PC-3 (cell line): Measurements from ENCODE around the gene DNA2. TPM values are rescaled to one million over a fixed set of nuclear protein-coding genes. Genes with fewer than 3 reads are reported as not detected.
A peak's percentile ranks its signal among the peaks of the same experiment; 100 is the strongest.

ENCODE experiments used
- ATAC-seq: fragments of 200-7000 bp; cut with Tn5 transposase; 2 replicates; pipeline ENCODE4 v1.9.1; 2020; ENCODE audit warnings: mild to moderate bottlenecking, moderate library complexity
- BruUV-seq: library from RNA; stranded (reverse); fragments of 400-500 nt; replicated peaks from 2 replicates; lab custom pipeline; 2021; lab: Mats Ljungman, UMichigan
- CTCF ChIA-PET: fragments of 300-600 bp; sonication (Branson Sonifier 250); formaldehyde crosslinking; loops from one replicate; lab custom pipeline; 2022; ENCODE audit warnings: antibody characterized with exemption; lab: Charles Lee
- POLR2A ChIA-PET: fragments of 300-600 bp; sonication (Branson Sonifier 250); formaldehyde crosslinking; loops from one replicate; lab custom pipeline; 2022; ENCODE audit warnings: antibody characterized with exemption; ENCODE audit not compliant: unreplicated experiment; lab: Charles Lee
- DNase-seq: peaks from one replicate; pipeline ENCODE4 v3.0.0-alpha.2; 2015
- H2AFZ ChIP-seq: fragments of 300-600 bp; sonication (generic); 2 replicates; pipeline ENCODE4 v1.6.0; 2016; ENCODE audit warnings: antibody characterized with exemption, low read length
- H3F3A ChIP-seq: fragments of 300-600 bp; sonication (generic); one replicate; pipeline ENCODE4 v1.6.0; 2017; ENCODE audit warnings: antibody characterized with exemption, low read length, control low read depth, mild to moderate bottlenecking; ENCODE audit not compliant: unreplicated experiment
- H3K27ac ChIP-seq: fragments of 300-600 bp; sonication (generic); 2 replicates; pipeline ENCODE4 v1.5.1; 2016; ENCODE audit warnings: mild to moderate bottlenecking, low read length
- H3K27me3 ChIP-seq: fragments of 300-600 bp; sonication (generic); 2 replicates; pipeline ENCODE4 v1.6.1; 2016; ENCODE audit warnings: low read length, mixed read lengths
- H3K36me3 ChIP-seq: fragments of 300-600 bp; sonication (generic); 2 replicates; pipeline ENCODE4 v1.6.1; 2016; ENCODE audit warnings: low read depth, mixed run types, low read length, mixed read lengths
- H3K4me1 ChIP-seq: fragments of 300-600 bp; sonication (generic); 2 replicates; pipeline ENCODE4 v1.5.1; 2016; ENCODE audit warnings: low read length; ENCODE audit not compliant: insufficient read depth
- H3K4me2 ChIP-seq: fragments of 300-600 bp; sonication (generic); 2 replicates; pipeline ENCODE4 v1.6.0; 2016; ENCODE audit warnings: low read length
- H3K4me3 ChIP-seq: fragments of 300-600 bp; sonication (generic); 2 replicates; pipeline ENCODE4 v1.5.1; 2016; ENCODE audit warnings: mild to moderate bottlenecking, low read length, mixed read lengths
- H3K79me2 ChIP-seq: fragments of 300-600 bp; sonication (generic); 2 replicates; pipeline ENCODE4 v1.6.1; 2017; ENCODE audit warnings: low read length, mixed read lengths
- H3K9ac ChIP-seq: fragments of 300-600 bp; sonication (generic); 2 replicates; pipeline ENCODE4 v1.6.0; 2016; ENCODE audit warnings: mild to moderate bottlenecking, low read length
- H3K9me2 ChIP-seq: fragments of 300-600 bp; sonication (generic); replicated peaks from 2 replicates; pipeline ENCODE4 v1.6.1; 2016; ENCODE audit warnings: mixed run types, low read length, mixed read lengths
- H3K9me3 ChIP-seq: fragments of 300-600 bp; sonication (generic); 2 replicates; pipeline ENCODE4 v1.6.1; 2016; ENCODE audit warnings: low read length, mixed read lengths
- H4K20me1 ChIP-seq: fragments of 300-600 bp; sonication (generic); 2 replicates; pipeline ENCODE4 v1.6.1; 2016; ENCODE audit warnings: low read length, mixed read lengths
- EZH2 ChIP-seq: fragments of 300-600 bp; sonication (generic); IDR thresholded peaks from one replicate; pipeline ENCODE4 v1.6.1; 2017; ENCODE audit warnings: antibody characterized with exemption, mild to moderate bottlenecking, low read length; ENCODE audit not compliant: unreplicated experiment
- EZH2phosphoT487 ChIP-seq: fragments of 300-600 bp; sonication (generic); IDR thresholded peaks from 2 replicates; pipeline ENCODE4 v1.6.1; 2018; ENCODE audit warnings: mild to moderate bottlenecking, antibody characterized with exemption, low read length, borderline replicate concordance
- intact Hi-C: fragments of 100-400 bp; cut with micrococcal nuclease; formaldehyde crosslinking; loops from 2 replicates; pipeline ENCODE4 v1.9.0; 2023
- total RNA-seq: library from RNA; depleted of rRNA; stranded (reverse); fragments of >200 nt; gene quantifications from 2 replicates; pipeline ENCODE4 v1.2.3, GENCODE V29; 2014
- TF ChIP-seq, protein P1 (sequence below): fragments of 300-600 bp; sonication (generic); conservative IDR thresholded peaks from 2 replicates; pipeline ENCODE4 v1.5.1; 2017; ENCODE audit warnings: antibody characterized with exemption, low read depth, mild to moderate bottlenecking, low read length

The DNA2 gene
- total RNA-seq, 1 experiment from 2014 or later: 38.7 TPM

DNA sequence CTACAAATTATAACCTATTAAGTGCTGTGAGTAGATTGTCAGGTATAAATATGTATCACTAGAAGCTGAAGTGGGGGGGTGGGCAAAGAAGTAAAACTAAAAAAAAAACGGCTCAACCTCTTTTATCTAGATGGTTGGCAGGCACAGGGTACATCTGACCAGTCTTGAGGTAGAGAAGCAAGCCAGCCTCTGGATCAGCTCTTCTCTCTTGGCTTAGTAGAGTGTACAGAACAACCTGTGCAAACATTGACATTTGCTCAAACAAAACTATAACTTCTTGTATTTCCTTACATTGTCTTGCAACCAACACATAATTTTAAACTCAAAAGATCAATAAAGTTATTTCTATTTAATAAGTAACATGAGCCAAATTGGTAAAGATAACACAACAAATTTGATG is 25.6 kb downstream of the DNA2 start:
- no peaks in the 10 kb centered on the region for H3K9me3 ChIP-seq
- H3K4me3 ChIP-seq: no peak overlapping the region
- no peaks in the 10 kb centered on the region for H3K9me2 ChIP-seq
- TF ChIP-seq EZH2 (no peak), EZH2phosphoT487 (no peak)
- TF ChIP-seq, protein P1, sequence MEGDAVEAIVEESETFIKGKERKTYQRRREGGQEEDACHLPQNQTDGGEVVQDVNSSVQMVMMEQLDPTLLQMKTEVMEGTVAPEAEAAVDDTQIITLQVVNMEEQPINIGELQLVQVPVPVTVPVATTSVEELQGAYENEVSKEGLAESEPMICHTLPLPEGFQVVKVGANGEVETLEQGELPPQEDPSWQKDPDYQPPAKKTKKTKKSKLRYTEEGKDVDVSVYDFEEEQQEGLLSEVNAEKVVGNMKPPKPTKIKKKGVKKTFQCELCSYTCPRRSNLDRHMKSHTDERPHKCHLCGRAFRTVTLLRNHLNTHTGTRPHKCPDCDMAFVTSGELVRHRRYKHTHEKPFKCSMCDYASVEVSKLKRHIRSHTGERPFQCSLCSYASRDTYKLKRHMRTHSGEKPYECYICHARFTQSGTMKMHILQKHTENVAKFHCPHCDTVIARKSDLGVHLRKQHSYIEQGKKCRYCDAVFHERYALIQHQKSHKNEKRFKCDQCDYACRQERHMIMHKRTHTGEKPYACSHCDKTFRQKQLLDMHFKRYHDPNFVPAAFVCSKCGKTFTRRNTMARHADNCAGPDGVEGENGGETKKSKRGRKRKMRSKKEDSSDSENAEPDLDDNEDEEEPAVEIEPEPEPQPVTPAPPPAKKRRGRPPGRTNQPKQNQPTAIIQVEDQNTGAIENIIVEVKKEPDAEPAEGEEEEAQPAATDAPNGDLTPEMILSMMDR: no peak
- DNase-seq (no peak), ATAC-seq (peak; percentile 84)
- H3K9ac ChIP-seq: no peak overlapping the region
- no peaks in the 10 kb centered on the region for H3K4me1 ChIP-seq
- no peak overlapping the region for H3K27ac ChIP-seq
- H2AFZ ChIP-seq: no peak overlapping the region
- intact Hi-C loops: no loop called here
- no peaks in the 10 kb centered on the region for H3K27me3 ChIP-seq
- no peak overlapping the region for H3K4me2 ChIP-seq
- ChIA-PET POLR2A (interaction anchor here (0.5 to 0.6 kb wide), 2 partner anchors 25 to 52 kb away, joined by 3 read pairs; partner anchors contain the start of gene DNA2), CTCF (no interaction called here)
- no peaks in the 10 kb centered on the region for H3F3A ChIP-seq
- BruUV-seq: no TSS peak
- no peaks in the 10 kb centered on the region for H3K79me2 ChIP-seq
- no peaks in the 10 kb centered on the region for H4K20me1 ChIP-seq
- H3K36me3 ChIP-seq: peaks cover 45% of the 10 kb centered on the region

GRCh38 chr10:68442971-68443370 is 28.8 kb downstream of the DNA2 start:
- H3K36me3 ChIP-seq: peaks cover 37% of the 10 kb centered on the region
- intact Hi-C loops: no loop called here
- ChIA-PET CTCF (no interaction called here), POLR2A (no interaction called here)
- no peaks in the 10 kb centered on the region for H3K79me2 ChIP-seq
- TF ChIP-seq EZH2phosphoT487 (no peak), EZH2 (no peak)
- TF ChIP-seq, protein P1: no peak
- no peak overlapping the region for H3K4me3 ChIP-seq
- H3K27ac ChIP-seq: no peak overlapping the region
- H4K20me1 ChIP-seq: no peaks in the 10 kb centered on the region
- H3K27me3 ChIP-seq: no peaks in the 10 kb centered on the region
- no peaks in the 10 kb centered on the region for H3K9me2 ChIP-seq
- no peak overlapping the region for H3K9ac ChIP-seq
- H3F3A ChIP-seq: no peaks in the 10 kb centered on the region
- ATAC-seq (no peak), DNase-seq (no peak)
- no peak overlapping the region for H3K4me2 ChIP-seq
- no peaks in the 10 kb centered on the region for H3K9me3 ChIP-seq
- no peak overlapping the region for H2AFZ ChIP-seq
- H3K4me1 ChIP-seq: no peaks in the 10 kb centered on the region
- BruUV-seq: no TSS peak

GRCh38 chr10:68440898-68441297 is 30.9 kb downstream of the DNA2 start:
- Histone ChIP-seq H3K4me1 (no peaks in the 10 kb centered on the region), H3K36me3 (peaks cover 42% of the 10 kb centered on the region), H3K79me2 (no peaks in the 10 kb centered on the region), H2AFZ (no peak overlapping the region), H3K9me2 (no peaks in the 10 kb centered on the region), H3K27ac (no peak overlapping the region), H3K9me3 (no peaks in the 10 kb centered on the region), H4K20me1 (no peaks in the 10 kb centered on the region), H3K27me3 (no peaks in the 10 kb centered on the region), H3K9ac (no peak overlapping the region), H3K4me3 (no peak overlapping the region), H3K4me2 (no peak overlapping the region), H3F3A (no peaks in the 10 kb centered on the region)
- no TSS peak for BruUV-seq
- ATAC-seq (no peak), DNase-seq (no peak)
- intact Hi-C loops: no loop called here
- TF ChIP-seq, protein P1: no peak
- TF ChIP-seq EZH2 (no peak), EZH2phosphoT487 (no peak)
- ChIA-PET CTCF (no interaction called here), POLR2A (no interaction called here)
